DOHH2 (cell line): ENCODE measurements around the gene NELFB.

Experiments
- EZH2phosphoT487 ChIP-seq: fragments of 200-600 bp; sonication (generic); IDR thresholded peaks from 2 replicates; pipeline ENCODE4 v1.6.1; 2017; ENCODE audit warnings: borderline replicate concordance, mild to moderate bottlenecking, antibody characterized with exemption, low read length, moderate library complexity, mixed read lengths
- TF ChIP-seq, protein P1 (sequence below): fragments of 200-600 bp; sonication (generic); IDR thresholded peaks from one replicate; pipeline ENCODE4 v1.5.1; 2014; ENCODE audit warnings: antibody characterized with exemption, mild to moderate bottlenecking, low read depth, low read length; ENCODE audit not compliant: poor library complexity, severe bottlenecking

DNA sequence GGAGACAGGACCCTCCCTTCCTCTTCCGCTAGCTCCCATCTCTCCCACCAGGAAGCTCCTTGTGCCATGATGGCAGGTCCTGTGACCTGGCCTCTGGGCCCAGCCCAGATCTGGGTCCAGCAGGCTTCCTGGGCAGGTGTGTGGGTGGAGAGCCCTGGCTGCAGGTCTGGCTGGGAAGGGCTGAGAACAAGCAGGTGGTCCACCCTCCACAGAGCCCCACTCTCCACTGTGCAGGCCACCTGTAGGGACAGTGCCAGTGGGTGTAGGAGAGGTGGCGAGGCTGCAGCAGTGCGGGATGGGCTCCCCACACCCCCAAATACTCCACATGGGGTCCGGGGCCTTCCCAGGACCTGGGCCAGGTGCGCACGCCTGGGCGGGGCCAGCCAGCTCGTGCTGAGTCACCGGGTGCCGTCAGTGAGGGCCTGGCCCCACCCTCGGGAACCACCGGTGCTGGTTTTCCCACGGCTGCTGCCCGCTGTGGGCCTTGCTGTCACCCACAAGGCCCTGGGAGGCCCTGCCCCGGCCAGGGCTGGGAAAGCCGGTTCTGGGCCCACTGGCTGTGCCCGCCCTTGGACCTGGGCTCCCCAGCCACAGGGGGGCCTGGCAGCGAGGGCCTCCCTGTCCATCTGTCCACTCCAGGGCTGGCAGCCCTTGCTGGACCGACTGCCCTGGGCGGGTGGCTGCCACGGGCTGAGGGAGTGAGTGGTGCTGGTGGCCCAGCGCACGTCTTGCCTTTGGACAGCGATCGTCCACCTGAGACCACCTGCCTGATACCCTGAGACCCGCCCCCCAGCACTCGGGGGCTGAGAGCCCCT, 56.3 kb downstream of the NELFB start:
- TF ChIP-seq, protein P1, sequence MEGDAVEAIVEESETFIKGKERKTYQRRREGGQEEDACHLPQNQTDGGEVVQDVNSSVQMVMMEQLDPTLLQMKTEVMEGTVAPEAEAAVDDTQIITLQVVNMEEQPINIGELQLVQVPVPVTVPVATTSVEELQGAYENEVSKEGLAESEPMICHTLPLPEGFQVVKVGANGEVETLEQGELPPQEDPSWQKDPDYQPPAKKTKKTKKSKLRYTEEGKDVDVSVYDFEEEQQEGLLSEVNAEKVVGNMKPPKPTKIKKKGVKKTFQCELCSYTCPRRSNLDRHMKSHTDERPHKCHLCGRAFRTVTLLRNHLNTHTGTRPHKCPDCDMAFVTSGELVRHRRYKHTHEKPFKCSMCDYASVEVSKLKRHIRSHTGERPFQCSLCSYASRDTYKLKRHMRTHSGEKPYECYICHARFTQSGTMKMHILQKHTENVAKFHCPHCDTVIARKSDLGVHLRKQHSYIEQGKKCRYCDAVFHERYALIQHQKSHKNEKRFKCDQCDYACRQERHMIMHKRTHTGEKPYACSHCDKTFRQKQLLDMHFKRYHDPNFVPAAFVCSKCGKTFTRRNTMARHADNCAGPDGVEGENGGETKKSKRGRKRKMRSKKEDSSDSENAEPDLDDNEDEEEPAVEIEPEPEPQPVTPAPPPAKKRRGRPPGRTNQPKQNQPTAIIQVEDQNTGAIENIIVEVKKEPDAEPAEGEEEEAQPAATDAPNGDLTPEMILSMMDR, result no peak
- no peak for TF ChIP-seq EZH2phosphoT487
